CD4-positive, alpha-beta T cell (primary cell): ENCODE data around the gene CAB39L. TPM values are rescaled to one million over a fixed set of nuclear protein-coding genes. Genes with fewer than 3 reads are reported as not detected.

Source experiments
- ATAC-seq: fragments of 200-7000 bp; cut with Tn5 transposase; one replicate; pipeline ENCODE4 v1.10.0; 2022; ENCODE audit warnings: mild to moderate bottlenecking; ENCODE audit not compliant: poor library complexity
- CTCF ChIA-PET: fragments of 350-600 bp; sonication (Branson Sonifier 250); formaldehyde crosslinking; loops from one replicate; lab custom pipeline; 2021; ENCODE audit warnings: antibody characterized with exemption, inconsistent platforms; lab: Charles Lee
- POLR2A ChIA-PET: fragments of 350-600 bp; sonication (Branson Sonifier 250); formaldehyde crosslinking; loops from one replicate; lab custom pipeline; 2021; ENCODE audit warnings: antibody characterized with exemption, inconsistent platforms; lab: Charles Lee
- DNase-seq, 14 experiments: peaks; one replicate each; pipeline ENCODE4 v3.0.0-alpha.2; 2013 to 2020; ENCODE audit warnings: mixed read lengths in 2 of 14
- H3K27ac ChIP-seq, 2 donors: one replicate each; pipeline versions ENCODE4 v1.5.1 to v1.7.0; 2013; ENCODE audit warnings: low read length in 2 of 2, low read depth in 1 of 2, mild to moderate bottlenecking in 1 of 2
- H3K27me3 ChIP-seq, 2 experiments: 1 replicate in 1 of 2; 2 replicates in 1 of 2; pipeline versions ENCODE4 v1.6.1 to v1.7.0; 2013; ENCODE audit warnings: low read length in 2 of 2, control low read depth in 1 of 2, mild to moderate bottlenecking in 1 of 2, moderate library complexity in 1 of 2; ENCODE audit not compliant: insufficient read depth in 2 of 2, control insufficient read depth in 1 of 2
- H3K36me3 ChIP-seq: one replicate; pipeline ENCODE4 v1.6.1; 2013; ENCODE audit warnings: low read length, control low read depth; ENCODE audit not compliant: insufficient read depth
- H3K4me1 ChIP-seq: one replicate; pipeline ENCODE4 v1.6.1; 2013; ENCODE audit warnings: low read length, control low read depth; ENCODE audit not compliant: insufficient read depth
- H3K4me3 ChIP-seq: one replicate; pipeline ENCODE4 v1.5.1; 2013; ENCODE audit warnings: mild to moderate bottlenecking, low read length, moderate library complexity
- H3K9me3 ChIP-seq, 2 experiments: 1 replicate in 1 of 2; 2 replicates in 1 of 2; pipeline versions ENCODE4 v1.6.1 to v1.7.0; 2013; ENCODE audit warnings: low read length in 2 of 2, mild to moderate bottlenecking in 2 of 2, control low read depth in 1 of 2, moderate library complexity in 1 of 2; ENCODE audit not compliant: control insufficient read depth in 1 of 2, insufficient read depth in 1 of 2
- H3K27ac Mint-ChIP-seq: one replicate; pipeline ENCODE4 v1.8.0; 2020; ENCODE audit warnings: mixed read lengths
- H3K27me3 Mint-ChIP-seq: one replicate; pipeline ENCODE4 v1.8.0; 2021; ENCODE audit warnings: mixed read lengths
- H3K36me3 Mint-ChIP-seq: one replicate; pipeline ENCODE4 v1.8.0; 2021; ENCODE audit warnings: low read depth, mixed read lengths
- H3K4me1 Mint-ChIP-seq: one replicate; pipeline ENCODE4 v1.8.0; 2021; ENCODE audit warnings: low read depth, mixed read lengths
- H3K4me3 Mint-ChIP-seq: one replicate; pipeline ENCODE4 v1.8.0; 2020; ENCODE audit warnings: mild to moderate bottlenecking, mixed read lengths
- H3K9me3 Mint-ChIP-seq: one replicate; pipeline ENCODE4 v1.8.0; 2020; ENCODE audit warnings: mixed read lengths
- CTCF ChIP-seq: fragments of 200-600 bp; IDR thresholded peaks from one replicate; pipeline ENCODE4 v1.8.0; 2022; ENCODE audit warnings: antibody characterized with exemption, mild to moderate bottlenecking
- intact Hi-C, 2 experiments: fragments of 100-400 bp; cut with DNase I in 1 of 2; cut with micrococcal nuclease in 1 of 2; formaldehyde crosslinking; loops; one replicate each; pipeline versions ENCODE4 v1.15.1 to v1.9.0; 2023 to 2025; cut with DNase I, micrococcal nuclease
- total RNA-seq, 174 experiments: library from RNA in 2 of 174; stranded (reverse) in 2 of 174; gene quantifications; one replicate each; pipeline ENCODE4 v1.2.3 and lab custom pipeline; 2021 to 2026

CAB39L gene
- total RNA-seq, 2 experiments from 2014 or later, result 1.9 to 2.5 TPM

GRCh38 chr13:49428041-49428763 lies 15.7 kb downstream of the CAB39L start:
- H3K9me3 Mint-ChIP-seq, result no peaks in the 10 kb centered on the region
- H3K27me3 ChIP-seq, result no peaks in the 10 kb centered on the region
- H3K27ac Mint-ChIP-seq, result no peak overlapping the region
- no peaks in the 10 kb centered on the region for H3K4me1 ChIP-seq
- ChIA-PET POLR2A (interaction anchor here (1.8 kb wide), 1 partner anchor 16 kb away, joined by 8 read pairs; the partner anchor contains the start of genes CAB39L and SETDB2), CTCF (no interaction called here)
- intact Hi-C loops, result no loop called here
- H3K4me3 Mint-ChIP-seq, result no peak overlapping the region
- no peaks in the 10 kb centered on the region for H3K27me3 Mint-ChIP-seq
- H3K36me3 Mint-ChIP-seq, result peaks cover 10% of the 10 kb centered on the region
- H3K4me1 Mint-ChIP-seq, result no peaks in the 10 kb centered on the region
- H3K36me3 ChIP-seq, result peaks cover 12% of the 10 kb centered on the region
- H3K9me3 ChIP-seq, result no peaks in the 10 kb centered on the region
- ATAC-seq, result no peak
- TF ChIP-seq CTCF, result no peak
- peak in 1 of 14 experiments; percentile 10 for DNase-seq
- H3K27ac ChIP-seq, result no peak overlapping the region
- H3K4me3 ChIP-seq, result no peak overlapping the region

- Histone ChIP-seq H3K27ac (no peak overlapping the region), H3K9me3 (no peaks in the 10 kb centered on the region), H3K4me3 (no peak overlapping the region), H3K27me3 (no peaks in the 10 kb centered on the region), H3K4me1 (no peaks in the 10 kb centered on the region), H3K36me3 (peaks cover 3% of the 10 kb centered on the region)
- ATAC-seq (no peak), DNase-seq (no peak)
- intact Hi-C loops, result no loop called here
- Mint-ChIP-seq H3K27ac (no peak overlapping the region), H3K4me3 (no peak overlapping the region), H3K36me3 (no peaks in the 10 kb centered on the region), H3K9me3 (no peaks in the 10 kb centered on the region), H3K27me3 (no peaks in the 10 kb centered on the region), H3K4me1 (no peaks in the 10 kb centered on the region)
- ChIA-PET POLR2A (no interaction called here), CTCF (no interaction called here)
- no peak for TF ChIP-seq CTCF
These were observed 19.8 kb downstream of the CAB39L start for GRCh38 chr13:49424011-49424560.

GRCh38 chr13:49421391-49421790 lies 22.5 kb downstream of the CAB39L start:
- POLR2A ChIA-PET, result no interaction called here
- no peak overlapping the region for H3K4me3 ChIP-seq

More at GRCh38 chr13:49421391-49421790, 22.5 kb downstream of the CAB39L start:
- no peaks in the 10 kb centered on the region for H3K9me3 ChIP-seq
- no peak for TF ChIP-seq CTCF
- Mint-ChIP-seq H3K4me1 (no peaks in the 10 kb centered on the region), H3K27me3 (no peaks in the 10 kb centered on the region), H3K9me3 (no peaks in the 10 kb centered on the region), H3K27ac (no peak overlapping the region), H3K36me3 (no peaks in the 10 kb centered on the region), H3K4me3 (no peak overlapping the region)
- CTCF ChIA-PET, result interaction anchor here (1.2 kb wide), 1 partner anchor 185 kb away, joined by 3 read pairs; no protein-coding TSS in a partner anchor
- H3K27me3 ChIP-seq, result no peaks in the 10 kb centered on the region
- intact Hi-C loops, result loop anchor here (2.0 kb wide), 1 partner anchor 185 kb away; no protein-coding TSS in a partner anchor
- no peaks in the 10 kb centered on the region for H3K4me1 ChIP-seq
- no peak overlapping the region for H3K27ac ChIP-seq
- DNase-seq (peak in 10 of 14 experiments; percentile 5 to 57 (median 25)), ATAC-seq (peak; percentile 59)
- no peaks in the 10 kb centered on the region for H3K36me3 ChIP-seq
